Measurements from ENCODE around the gene XPO4.
A peak's percentile ranks its signal among the peaks of the same experiment; 100 is the strongest.
"Not testable (repeated sequence)": the region's sequence is repeated elsewhere in the genome, so short reads cannot be mapped to it uniquely, and the experiment has no call there.

XPO4 gene

DNA sequence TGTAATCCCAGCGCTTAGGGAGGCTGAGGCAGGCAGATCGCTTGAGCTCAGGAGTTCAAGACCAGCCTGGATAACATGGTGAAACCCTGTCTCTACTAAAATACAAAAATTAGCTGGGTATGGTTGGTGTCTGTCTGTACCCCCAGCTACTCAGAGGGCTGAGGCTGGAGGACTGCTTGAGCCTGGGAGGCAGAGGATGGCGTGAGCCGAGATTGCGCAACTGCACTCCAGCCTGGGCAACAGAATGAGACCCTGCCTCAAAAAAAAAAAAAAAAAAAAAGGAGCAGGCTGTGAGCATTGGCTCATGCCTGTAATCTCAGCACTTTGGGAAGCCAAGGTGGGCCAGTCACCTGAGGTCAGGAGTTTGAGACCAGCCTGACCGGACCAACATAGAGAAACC, 12.0 kb downstream of the XPO4 start:
- not testable (repeated sequence) for DNase-seq

DNA sequence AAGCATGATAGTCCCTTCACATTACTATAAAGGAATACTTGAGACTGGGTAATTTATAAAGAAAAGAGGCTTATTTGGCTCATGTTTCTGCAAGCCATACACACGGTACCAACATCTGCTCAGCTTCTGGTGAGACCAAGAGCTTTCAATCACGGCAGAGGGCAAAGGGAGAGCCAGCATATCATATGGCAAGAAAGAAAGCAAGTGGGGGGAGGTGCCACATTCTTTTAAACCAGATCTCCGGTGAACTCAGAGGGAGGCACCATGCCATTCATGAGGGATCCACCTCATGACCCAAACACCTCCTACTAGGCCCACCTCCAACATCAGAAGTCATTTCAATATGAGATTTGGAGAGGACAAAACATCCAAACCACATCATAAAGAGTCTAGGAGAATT, 20.3 kb downstream of the XPO4 start:
- peak; percentile 15 for DNase-seq

DNA sequence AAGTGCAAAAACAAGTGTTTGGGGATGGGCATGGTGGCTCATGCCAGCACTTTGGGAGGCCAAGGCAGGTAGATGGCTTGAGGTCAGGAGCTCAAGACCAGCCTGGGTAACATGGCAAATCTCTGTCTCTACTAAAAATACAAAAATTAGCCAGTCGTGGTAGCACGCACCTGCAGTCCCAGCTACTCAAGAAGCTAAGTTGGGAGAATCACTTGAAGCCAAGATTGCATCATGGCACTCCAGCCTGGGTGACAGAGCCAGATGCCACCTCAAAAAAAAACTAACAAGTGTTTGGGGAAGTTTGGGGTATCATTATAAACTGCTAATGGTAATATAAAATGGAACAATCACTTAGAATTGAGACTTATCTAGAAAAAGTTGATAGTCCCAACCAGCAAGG, 24.6 kb downstream of the XPO4 start:
- DNase-seq, result no peak

DNA sequence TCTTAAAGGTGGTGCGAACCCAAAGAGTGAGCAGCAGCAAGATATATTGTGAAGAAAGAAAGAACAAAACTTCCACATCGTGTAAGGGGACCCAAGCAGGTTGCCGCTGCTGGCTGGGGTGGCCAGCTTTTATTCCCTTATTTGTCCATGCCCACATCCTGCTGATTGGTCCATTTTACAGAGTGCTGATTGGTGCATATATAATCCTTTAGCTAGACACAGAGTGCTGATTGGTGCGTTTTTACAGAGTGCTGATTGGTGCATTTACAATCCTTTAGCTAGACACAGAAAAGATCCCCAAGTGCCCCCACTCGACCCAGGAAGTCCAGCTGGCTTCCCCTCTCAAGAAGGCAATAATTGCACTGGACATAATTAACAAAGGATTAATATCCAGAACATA, 25.7 kb downstream of the XPO4 start:
- not testable (repeated sequence) for DNase-seq

DNA sequence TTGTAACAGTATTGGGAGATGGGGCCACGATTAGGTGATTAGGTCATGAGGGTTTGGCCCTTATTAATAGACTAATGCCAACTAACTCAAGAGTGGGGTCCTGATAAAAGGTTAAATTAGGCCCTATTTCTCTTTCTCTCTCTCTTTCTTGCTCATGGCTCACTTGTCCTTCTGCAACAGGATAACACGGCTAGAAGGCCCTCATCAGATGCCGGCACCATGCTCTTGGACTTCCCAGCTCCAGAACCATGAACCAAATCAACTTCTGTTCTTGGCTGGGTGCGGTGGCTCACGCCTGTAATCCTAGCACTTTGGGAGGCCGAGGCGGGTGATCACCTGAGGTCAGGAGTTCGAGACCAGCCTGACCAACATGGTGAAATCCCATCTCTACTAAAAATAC, 28.1 kb downstream of the XPO4 start:
- DNase-seq, result not testable (repeated sequence)

DNA sequence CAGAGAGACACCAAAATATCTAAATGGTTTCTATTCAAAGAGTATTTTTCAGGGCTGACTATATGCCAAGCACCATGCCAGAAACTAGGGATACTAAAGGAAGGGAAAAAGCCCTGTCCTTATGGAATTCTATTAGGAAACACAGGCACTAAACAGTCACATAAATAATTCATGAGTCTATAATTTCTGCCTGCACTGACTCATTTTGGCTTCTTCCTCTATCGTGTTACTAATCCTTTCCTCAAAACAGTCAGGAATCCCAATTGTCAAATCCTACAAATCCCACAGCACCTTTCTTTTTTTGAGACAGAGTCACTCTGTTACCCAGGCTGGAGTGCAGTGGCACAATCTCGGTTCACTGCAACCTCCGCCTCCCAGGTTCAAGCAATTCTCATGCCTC, 29.2 kb downstream of the XPO4 start:
- peak; percentile 48 for DNase-seq

DNA sequence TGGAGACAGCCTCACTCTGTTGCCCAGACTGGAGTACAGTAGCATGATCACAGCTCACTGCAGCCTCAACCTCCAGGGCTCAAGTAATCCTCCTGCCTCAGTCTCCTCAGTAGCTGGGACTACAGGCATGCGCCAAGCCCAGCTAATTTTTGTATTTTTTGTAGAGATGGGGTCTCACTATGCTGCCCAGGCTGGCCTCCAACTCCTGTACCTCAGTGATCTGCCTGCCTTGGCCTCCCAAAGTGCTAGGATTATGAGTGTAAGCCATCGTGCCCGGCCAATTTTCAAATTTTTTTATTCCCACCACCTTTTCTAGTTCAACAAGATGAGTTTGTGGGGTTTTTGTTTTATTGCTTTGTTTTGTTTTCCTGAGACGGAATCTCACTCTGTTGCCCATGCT, 31.7 kb downstream of the XPO4 start:
- no peak for DNase-seq

DNA sequence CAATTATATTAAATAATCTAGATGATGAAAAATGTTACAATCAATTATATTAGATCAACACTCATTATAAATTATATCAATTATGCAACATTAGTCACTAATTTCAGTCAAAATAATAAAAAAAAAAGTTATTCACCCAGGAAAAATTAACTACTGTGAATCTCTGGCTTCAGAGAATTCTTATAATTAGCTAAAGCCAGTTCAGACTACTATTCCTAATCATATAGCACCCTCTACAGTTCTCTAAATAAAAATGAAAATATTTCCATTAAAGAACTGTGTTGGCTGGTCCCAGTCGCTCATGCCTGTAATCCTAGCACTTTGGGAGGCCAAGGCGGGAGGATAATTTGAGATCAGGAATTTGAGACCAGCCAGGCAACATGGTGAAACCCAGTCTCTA, 33.0 kb downstream of the XPO4 start:
- DNase-seq, result peak; percentile 18

DNA sequence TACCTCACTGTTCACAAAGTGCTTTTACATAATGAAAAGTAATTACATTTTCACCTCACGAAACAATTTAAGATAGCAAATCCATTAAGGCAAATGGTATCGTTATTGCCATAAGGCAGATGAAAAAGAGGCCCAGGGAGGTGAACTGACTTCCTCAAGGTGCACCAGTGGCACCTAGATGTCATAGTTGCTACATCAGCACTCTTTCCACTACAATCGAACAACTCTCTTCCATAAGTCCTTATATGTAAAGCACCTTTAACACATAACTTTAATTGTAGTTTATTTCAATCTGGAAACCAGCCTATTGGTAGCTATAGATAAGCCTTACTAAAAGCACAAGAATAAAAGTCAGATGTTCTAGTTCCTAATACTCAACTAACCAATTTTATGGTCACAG, 35.1 kb downstream of the XPO4 start:
- DNase-seq, result no peak

DNA sequence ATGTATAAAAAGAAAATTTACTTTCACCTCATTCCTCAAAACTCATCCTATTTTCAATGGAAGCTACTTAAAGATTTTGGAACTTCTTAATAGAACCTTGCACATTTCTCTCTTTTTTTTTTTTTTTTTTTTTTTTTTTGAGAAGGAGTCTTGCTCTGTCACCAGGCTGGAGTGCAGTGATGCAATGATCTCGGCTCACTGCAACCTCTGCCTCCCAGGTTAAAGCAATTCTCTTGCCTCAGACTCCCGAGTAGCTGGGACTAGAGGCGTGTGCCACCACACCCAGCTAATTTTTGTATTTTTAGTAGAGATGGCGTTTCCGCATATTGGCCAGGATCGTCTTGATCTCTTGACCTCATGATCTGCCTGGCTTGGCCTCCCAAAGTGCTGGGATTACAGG, 40.9 kb downstream of the XPO4 start:
- DNase-seq, result not testable (repeated sequence)

DNA sequence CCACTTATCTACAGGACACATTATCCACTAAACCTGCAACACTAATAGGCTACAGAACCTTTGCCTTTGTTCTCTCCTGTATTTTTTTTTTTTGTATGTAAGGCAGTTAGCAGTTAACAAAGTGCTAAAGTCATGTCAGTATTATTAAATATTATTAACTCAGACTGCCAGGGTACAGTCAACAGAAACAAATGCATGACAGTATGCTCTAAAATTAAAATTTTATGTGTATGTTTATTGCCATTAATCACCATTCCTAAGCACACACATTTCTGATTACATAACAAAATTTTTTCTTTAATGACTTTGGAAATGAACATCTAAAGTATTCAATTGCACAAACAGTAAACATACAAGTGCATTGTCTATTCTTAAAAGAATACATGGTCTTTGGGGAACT, 41.7 kb downstream of the XPO4 start:
- DNase-seq, result no peak

DNA sequence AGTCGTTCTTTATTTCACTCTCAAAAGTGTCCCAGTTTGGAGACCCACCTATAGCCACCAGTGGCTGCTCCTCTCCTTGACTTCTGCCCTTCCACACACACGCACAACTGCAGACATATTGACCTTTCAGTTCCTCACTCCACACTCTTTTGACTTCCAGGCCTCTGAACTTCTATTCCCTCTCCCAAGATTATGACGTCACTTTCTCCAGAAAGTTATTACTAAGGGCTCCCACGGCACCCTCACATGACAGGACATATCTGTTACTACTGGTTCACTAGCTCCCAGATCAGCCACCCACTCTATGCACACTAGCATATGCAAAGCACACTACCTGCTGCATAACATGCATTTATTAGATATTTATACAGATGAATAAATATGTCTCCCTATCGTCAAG, 45.9 kb downstream of the XPO4 start:
- DNase-seq, result no peak

DNA sequence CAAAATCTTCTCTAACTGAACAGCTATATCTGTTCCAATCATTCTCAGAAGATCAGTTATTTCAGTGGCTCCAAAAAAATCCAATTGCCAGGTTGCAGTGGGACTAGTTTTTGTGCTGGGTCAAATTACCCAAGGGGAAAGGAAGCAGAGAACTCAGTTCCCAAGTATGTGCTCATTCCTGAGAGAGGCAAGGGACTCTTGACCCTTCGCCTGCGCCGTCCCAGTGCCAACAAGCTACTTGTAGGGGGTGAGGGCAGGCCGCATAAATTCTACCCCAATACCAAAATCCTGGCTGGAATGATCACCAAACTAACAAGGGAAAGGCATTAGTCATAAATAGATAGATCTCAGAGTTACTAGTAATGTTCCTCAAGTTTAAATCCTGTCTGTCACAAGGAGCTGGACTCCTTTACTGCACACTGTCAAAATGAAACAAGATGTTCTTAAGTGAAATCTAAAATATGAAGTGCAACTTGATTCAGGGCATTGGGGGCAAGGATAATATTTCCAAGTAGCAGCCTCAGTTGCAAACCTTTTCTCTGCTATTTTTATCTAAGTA, 50.6 kb downstream of the XPO4 start:
- no peak for DNase-seq

DNA sequence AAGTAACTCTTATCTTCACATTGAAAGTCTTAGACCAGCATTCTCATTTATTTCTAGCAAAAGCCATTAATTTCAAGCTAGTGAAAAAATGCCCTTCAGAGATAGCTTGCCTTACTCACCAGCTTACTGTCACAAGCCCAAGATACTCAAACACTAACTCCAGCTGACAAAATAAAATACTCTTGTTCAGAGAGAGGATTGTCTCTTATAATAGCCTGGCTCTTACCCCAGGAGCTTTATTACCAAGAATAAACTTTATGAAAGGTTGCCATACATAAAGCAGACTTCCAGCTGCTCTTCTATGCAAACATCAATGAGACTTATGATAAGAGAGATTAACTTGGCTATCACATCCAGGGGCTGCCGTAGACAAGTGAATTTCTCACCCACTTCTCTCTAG, 53.6 kb downstream of the XPO4 start:
- no peak for DNase-seq

DNA sequence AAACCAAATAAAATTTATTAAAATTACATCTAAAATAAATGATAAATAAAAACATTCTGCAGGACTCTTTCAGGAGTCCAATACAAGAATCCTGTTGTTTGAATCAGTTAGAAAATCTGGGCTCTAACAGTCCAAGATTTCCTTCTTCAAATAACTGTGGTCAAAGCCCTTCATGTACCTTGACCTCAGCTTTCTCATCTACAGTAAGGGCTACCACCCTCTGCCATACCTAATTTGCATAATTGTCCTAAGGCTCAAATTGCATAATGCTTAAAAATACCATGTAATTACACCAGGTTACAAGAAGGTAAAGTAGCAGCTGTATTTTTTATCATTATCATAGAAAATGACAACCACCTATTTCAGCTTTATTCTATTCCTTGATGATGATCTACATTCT, 54.3 kb downstream of the XPO4 start:
- no peak for DNase-seq

DNA sequence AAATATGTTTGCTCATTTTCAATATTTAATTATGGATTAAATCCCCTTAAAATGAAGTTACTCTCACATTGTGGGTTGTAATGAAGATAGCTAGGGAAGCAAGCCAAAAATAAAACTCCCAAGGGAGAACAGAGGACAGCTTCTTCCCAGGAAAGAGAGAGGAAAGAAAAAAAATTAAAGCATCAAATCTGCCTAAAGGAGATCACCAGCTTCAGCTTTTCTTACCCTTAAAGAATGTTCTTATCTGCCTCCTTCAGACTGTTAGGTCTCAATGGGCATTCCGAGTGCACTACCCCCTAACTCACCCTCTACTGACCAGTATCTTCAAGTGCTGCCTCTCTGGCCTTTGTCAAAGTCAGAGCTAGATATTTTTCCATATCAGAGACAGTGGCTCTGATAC, 55.2 kb downstream of the XPO4 start:
- peak; percentile 24 for DNase-seq

DNA sequence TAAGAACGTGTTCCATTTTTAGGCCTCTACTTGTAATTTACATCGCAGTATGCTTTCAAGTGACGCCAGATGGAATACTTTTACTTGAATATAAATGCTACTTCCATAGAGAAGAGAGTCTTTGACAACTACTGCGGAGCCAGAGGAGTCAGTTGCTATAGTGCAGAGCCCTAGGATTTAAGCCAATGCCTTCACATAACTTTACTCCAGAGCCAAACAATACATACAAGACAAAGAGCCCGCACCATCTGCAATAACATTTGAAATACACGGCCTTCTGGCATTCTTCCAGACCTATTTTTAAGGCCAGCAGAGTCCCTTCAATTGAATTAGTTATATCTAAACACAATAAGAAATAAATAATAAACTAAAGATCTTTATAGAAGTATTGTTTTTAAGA, 59.4 kb downstream of the XPO4 start:
- DNase-seq, result peak; percentile 15

DNA sequence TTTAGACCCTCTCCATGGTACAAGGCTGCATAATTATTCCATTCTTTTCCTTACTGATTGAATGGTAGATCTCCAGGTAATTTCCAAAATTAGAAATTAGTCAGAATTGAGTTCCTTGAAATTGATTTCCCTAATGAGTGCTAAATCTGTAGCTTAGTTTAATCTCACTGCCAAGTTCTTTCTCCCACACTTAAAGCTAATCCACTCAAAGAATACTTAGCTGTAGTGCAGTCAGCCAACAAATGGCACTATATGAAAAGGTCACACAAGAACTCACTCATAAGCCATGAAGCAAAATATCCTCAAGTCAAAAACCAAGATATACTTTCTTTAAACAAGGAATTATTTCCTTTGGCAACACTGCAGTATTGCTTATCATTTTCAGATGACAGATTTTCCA, 62.0 kb downstream of the XPO4 start:
- no peak for DNase-seq

DNA sequence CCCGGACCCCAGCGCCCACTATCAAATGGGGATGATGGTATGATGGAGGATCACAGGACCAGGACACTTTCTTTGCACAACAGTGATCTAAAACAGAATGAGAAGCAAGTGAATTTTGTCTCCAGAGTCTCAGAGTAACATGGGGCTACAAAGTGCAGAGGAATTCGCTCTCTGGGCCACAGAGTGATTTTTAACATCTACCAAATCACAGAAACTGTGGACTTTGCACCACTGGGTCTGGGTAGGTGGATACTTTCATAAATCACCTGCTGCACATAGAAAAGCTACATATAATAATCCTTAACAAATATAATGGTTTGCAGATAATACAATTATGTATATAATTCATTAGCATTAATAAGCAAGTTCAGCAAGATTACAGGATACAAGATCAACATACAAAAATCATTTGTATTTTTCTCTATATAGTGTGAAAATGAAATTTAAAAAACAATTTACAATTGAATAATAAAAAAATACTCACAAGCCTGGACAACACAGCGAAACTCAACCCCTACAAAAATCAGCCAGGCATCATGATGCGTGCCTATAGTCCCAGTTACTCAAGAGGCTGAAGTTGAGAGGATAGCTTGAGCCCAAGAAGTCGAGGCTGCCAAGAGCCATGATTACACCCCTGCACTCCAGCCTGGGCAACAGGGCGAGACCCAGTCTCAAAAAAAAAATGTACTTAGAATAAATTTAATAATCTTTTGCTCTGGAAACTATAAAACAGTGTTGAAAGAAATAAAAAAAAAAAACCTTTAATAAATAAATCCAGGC, 68.5 kb downstream of the XPO4 start:
- DNase-seq, result no peak

DNA sequence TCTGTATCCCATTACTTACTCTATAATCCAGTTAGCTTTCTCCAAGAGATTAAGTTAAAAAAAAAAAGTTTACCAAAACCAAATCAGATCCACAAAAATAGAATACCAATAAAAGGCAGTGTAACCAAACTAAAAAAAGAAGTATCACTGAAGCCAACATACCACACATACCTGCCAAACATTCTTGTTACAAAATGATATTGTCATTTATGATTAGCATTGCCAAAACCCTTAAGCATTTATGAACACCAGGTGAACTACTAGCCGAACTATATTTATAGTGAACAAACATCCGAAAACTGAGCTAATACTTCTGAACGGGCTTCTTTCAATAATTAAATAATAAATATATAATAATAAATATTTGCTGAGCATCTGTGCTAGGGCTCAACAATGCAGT, 69.7 kb downstream of the XPO4 start:
- no peak for DNase-seq

DNA sequence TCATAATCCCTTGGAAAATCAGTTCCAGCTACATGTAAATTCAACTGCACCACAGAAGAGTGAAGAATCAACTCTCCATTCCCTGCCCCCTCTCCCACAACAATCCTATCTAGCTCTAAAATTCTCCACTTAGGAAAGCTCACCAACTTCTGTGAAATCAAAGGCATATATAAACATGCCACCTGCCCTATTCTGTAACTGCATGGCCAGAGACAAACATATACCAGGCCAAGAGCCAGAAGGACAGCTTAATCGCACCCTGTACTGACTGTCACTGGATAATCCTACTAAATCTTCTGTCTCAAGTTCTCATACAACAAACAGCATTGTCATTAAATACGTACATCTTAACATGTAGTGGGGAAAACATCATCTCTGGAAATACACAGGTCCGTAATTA, 70.6 kb downstream of the XPO4 start:
- no peak for DNase-seq

DNA sequence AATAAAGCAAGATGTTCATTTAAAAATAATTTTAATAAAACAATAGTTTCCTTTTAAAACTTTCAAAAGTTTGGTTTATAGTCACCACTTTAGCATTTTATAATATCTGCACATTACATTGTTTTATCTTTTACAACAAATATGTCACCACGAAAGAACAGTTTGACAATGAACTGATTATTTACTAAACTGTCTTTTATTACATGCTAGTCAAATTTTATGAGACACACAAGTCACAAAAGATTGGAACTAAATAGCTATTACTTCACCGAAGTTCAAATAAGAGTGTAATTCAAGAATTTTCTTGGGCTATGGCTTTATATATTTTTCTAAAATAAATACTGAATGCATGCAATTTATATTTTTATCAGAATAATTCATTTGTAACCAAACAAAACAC, 71.3 kb downstream of the XPO4 start:
- no peak for DNase-seq

DNA sequence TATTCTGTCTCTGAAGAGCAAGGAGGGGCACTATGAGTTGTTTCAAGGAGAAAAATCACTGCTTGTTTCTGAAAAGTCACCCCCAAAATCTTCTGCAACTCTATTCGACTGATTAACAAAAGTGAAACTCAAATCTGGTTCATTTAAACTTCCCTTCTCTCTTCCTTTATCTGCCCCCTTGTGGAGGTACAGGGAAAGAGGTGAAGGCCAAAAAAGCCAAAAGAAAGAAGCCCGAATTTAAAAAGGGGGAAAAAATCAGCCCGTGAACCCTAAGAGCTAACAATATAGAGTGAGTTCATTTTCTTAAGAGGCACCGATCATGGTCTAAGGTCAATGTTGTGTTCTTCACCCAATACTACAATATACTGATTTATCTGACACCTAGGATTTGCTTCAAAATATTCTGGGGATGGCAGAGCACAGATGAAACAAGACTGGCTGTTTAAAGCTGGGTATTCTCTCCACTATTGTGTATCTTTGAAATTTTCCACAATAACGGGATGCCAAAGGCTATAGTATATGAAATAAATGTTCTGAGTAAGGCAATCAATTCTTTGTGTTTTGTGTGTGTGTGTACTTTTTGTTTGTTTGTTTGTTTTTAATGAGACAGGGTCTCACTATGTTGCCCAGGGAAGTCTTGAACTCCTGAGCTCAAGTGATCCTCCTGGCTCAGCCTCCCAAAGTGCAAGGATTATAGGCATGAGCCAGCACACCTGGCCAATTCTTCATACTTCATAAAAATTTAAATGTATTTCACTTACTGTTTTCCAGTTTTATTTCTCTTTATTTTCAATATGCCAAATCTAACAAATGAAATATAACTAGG, 73.8 kb downstream of the XPO4 start:
- peak; percentile 66 for DNase-seq

Data from fibroblast of skin of scalp (primary cell).